ENCODE data around the gene BASP1. TPM values are rescaled to one million over a fixed set of nuclear protein-coding genes. Genes with fewer than 3 reads are reported as not detected.

The BASP1 gene
- polyA plus RNA-seq, 1 of the 3 experiments (the other 2 are of a cell fraction): 107 TPM

DNA sequence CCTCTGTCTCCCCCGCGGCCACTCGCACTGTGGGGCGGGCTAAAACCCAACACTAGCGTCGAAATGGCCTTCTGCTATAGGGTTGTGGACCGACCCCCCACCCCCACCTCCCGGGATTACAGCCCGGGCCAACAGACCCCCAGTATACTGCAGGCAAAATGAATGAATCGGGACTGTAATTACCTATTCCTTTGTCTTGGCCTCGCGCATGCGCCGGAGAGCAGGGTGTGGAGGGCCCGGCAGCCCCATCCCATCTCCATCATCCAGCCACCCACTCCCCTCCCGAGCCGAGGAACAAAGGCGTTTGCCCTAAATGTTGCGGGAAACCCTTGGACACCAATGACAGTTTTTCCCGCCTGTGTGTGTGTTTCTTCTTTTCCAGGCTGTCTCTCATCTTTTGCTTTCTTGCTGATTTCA lies 1.6 kb downstream of the BASP1 start:
- Histone ChIP-seq H2AFZ (ENCODE audit: low read depth) (peak overlapping the region; percentile 92), H3K27ac (ENCODE audit: low read depth in 2 of 2, low read length in 1 of 2) (peak overlapping the region in 1 of 2 experiments; percentile 58; a peak in 2 of 4 replicates), H3K27me3 (ENCODE audit: insufficient read depth) (no peaks in the 10 kb centered on the region), H3K36me3 (replicated peaks in 1 of 2; ENCODE audit: control insufficient read depth in 1 of 2, insufficient read depth in 2 of 2, low read length in 1 of 2) (peaks cover 0 to 4% of the 10 kb centered on the region in 2 experiments), H3F3A (replicated peaks; ENCODE audit: insufficient read depth) (peaks cover 16% of the 10 kb centered on the region), H3K9ac (peak overlapping the region; percentile 76), H3K79me2 (ENCODE audit: insufficient read depth) (peaks cover 59% of the 10 kb centered on the region), H3K4me3 (ENCODE audit: low read depth in 2 of 2, low read length in 1 of 2) (peak overlapping the region; percentile 76 to 88), H3K4me2 (peak overlapping the region; percentile 92), H3K9me3 (no peaks in the 10 kb centered on the region), H3K4me1 (ENCODE audit: control insufficient read depth in 1 of 2, insufficient read depth in 2 of 2, low read depth in 1 of 2, low read length in 1 of 2) (peaks cover 2 to 31% of the 10 kb centered on the region in 2 experiments; a peak in 3 of 4 replicates), H4K20me1 (ENCODE audit: insufficient read depth) (no peaks in the 10 kb centered on the region), H3K9me2 (no peaks in the 10 kb centered on the region)
- ChIA-PET CTCF (interaction anchor here (2.0 kb wide), 1 partner anchor 1068 kb away, joined by 5 read pairs; no protein-coding TSS in a partner anchor), POLR2A (no interaction called here)
- TF ChIP-seq, protein P1, sequence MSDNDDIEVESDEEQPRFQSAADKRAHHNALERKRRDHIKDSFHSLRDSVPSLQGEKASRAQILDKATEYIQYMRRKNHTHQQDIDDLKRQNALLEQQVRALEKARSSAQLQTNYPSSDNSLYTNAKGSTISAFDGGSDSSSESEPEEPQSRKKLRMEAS (IDR thresholded peaks at IDR 0.05; ENCODE audit: low read depth): peak; percentile 26; the same call in 1 of the 2 replicates
- TF ChIP-seq YY1 (IDR thresholded peaks at IDR 0.05; ENCODE audit: low read depth) (no peak), NRF1 (IDR thresholded peaks at IDR 0.05; ENCODE audit: low read depth, low read length) (peak; percentile 73), RXRA (IDR thresholded peaks at IDR 0.05; ENCODE audit: borderline replicate concordance, low read depth) (no peak)
- DNase-seq: peak; percentile 76
- WGBS (ENCODE audit: low lambda C conversion rate): 8% methylated on average over 16 of the region's 20 CpGs

DNA sequence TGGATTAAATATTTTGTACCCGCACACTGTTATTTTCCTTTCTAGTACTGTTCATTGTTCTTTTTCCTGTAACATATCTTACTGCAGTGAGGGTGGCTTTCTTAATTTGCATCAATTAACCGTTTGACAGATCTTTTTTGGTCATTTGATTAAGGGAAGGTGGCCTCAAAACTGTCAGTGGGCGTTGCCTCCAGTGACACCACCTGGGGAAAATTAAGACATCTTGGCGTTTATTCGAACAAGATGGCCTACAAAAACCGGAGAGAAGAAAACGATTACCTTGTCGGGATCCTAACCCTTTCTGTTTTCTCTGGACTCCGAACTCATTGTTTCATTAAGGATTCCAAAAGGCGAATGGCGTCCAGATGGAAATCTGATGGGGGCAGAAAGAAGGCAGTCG lies 2.0 kb downstream of the BASP1 start:
- 71% methylated on average over 12 of the region's 12 CpGs for WGBS (ENCODE audit: low lambda C conversion rate)
- Histone ChIP-seq H3K9ac (peak overlapping the region; percentile 76; the same call in 1 of the 2 replicates), H3K9me2 (no peaks in the 10 kb centered on the region), H3K36me3 (replicated peaks in 1 of 2; ENCODE audit: control insufficient read depth in 1 of 2, insufficient read depth in 2 of 2, low read length in 1 of 2) (peaks cover 0 to 4% of the 10 kb centered on the region in 2 experiments), H3K4me3 (ENCODE audit: low read depth in 2 of 2, low read length in 1 of 2) (peak overlapping the region; percentile 76 to 88; a peak in 3 of 4 replicates), H3K27me3 (ENCODE audit: insufficient read depth) (no peaks in the 10 kb centered on the region), H3K27ac (ENCODE audit: low read depth in 2 of 2, low read length in 1 of 2) (no peak overlapping the region), H3K4me2 (peak overlapping the region; percentile 92), H3K9me3 (no peaks in the 10 kb centered on the region), H3F3A (replicated peaks; ENCODE audit: insufficient read depth) (peaks cover 16% of the 10 kb centered on the region), H2AFZ (ENCODE audit: low read depth) (peak overlapping the region; percentile 92), H4K20me1 (ENCODE audit: insufficient read depth) (no peaks in the 10 kb centered on the region), H3K79me2 (ENCODE audit: insufficient read depth) (peaks cover 63% of the 10 kb centered on the region), H3K4me1 (ENCODE audit: control insufficient read depth in 1 of 2, insufficient read depth in 2 of 2, low read depth in 1 of 2, low read length in 1 of 2) (peaks cover 2 to 31% of the 10 kb centered on the region in 2 experiments; a peak in 3 of 4 replicates)
- CTCF ChIA-PET: no interaction called here
- DNase-seq: no peak
- POLR2A ChIA-PET: no interaction called here
- TF ChIP-seq MEF2A (IDR thresholded peaks at IDR 0.05; ENCODE audit: borderline replicate concordance, low read depth) (no peak), JUND (IDR thresholded peaks at IDR 0.05) (no peak), RAD21 (IDR thresholded peaks at IDR 0.05; ENCODE audit: low read length) (no peak), GATA2 (CRISPR knock-in tag; IDR thresholded peaks at IDR 0.05) (no peak), MXI1 (IDR thresholded peaks at IDR 0.05; ENCODE audit: low read depth, low read length) (no peak), TEAD4 (IDR thresholded peaks at IDR 0.05; ENCODE audit: borderline replicate concordance, insufficient read depth) (no peak), FOXJ3 (CRISPR knock-in tag; IDR thresholded peaks at IDR 0.05) (no peak), TAF1 (IDR thresholded peaks at IDR 0.05; ENCODE audit: borderline replicate concordance, low read depth, low read length) (no peak), RCOR1 (IDR thresholded peaks at IDR 0.05; ENCODE audit: low read length) (no peak), GABPA (IDR thresholded peaks at IDR 0.05; ENCODE audit: low read depth) (no peak), SIN3A (IDR thresholded peaks at IDR 0.05; ENCODE audit: borderline replicate concordance, low read depth, low read length) (no peak), EP300 (IDR thresholded peaks at IDR 0.05; ENCODE audit: borderline replicate concordance in 1 of 2, low read depth in 1 of 2, low read length in 1 of 2) (no peak), CHD2 (IDR thresholded peaks at IDR 0.05; ENCODE audit: low read length, partially characterized antibody) (no peak), TCF12 (IDR thresholded peaks at IDR 0.05) (no peak), POLR2AphosphoS5 (IDR thresholded peaks at IDR 0.05; ENCODE audit: low read depth, low read length) (no peak), ELF1 (IDR thresholded peaks at IDR 0.05) (no peak), RXRA (IDR thresholded peaks at IDR 0.05; ENCODE audit: borderline replicate concordance, low read depth) (no peak)
- TF ChIP-seq, protein P2, sequence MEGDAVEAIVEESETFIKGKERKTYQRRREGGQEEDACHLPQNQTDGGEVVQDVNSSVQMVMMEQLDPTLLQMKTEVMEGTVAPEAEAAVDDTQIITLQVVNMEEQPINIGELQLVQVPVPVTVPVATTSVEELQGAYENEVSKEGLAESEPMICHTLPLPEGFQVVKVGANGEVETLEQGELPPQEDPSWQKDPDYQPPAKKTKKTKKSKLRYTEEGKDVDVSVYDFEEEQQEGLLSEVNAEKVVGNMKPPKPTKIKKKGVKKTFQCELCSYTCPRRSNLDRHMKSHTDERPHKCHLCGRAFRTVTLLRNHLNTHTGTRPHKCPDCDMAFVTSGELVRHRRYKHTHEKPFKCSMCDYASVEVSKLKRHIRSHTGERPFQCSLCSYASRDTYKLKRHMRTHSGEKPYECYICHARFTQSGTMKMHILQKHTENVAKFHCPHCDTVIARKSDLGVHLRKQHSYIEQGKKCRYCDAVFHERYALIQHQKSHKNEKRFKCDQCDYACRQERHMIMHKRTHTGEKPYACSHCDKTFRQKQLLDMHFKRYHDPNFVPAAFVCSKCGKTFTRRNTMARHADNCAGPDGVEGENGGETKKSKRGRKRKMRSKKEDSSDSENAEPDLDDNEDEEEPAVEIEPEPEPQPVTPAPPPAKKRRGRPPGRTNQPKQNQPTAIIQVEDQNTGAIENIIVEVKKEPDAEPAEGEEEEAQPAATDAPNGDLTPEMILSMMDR (IDR thresholded peaks at IDR 0.05): no peak
- TF ChIP-seq, protein P3, sequence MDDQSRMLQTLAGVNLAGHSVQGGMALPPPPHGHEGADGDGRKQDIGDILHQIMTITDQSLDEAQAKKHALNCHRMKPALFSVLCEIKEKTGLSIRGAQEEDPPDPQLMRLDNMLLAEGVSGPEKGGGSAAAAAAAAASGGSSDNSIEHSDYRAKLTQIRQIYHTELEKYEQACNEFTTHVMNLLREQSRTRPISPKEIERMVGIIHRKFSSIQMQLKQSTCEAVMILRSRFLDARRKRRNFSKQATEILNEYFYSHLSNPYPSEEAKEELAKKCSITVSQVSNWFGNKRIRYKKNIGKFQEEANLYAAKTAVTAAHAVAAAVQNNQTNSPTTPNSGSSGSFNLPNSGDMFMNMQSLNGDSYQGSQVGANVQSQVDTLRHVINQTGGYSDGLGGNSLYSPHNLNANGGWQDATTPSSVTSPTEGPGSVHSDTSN (IDR thresholded peaks at IDR 0.05): no peak
- TF ChIP-seq, protein P1 (IDR thresholded peaks at IDR 0.05; ENCODE audit: low read depth): no peak
